SH-SY5Y (cell line): ENCODE data around the gene HELZ2.

Source experiments
- GATA2 ChIP-seq: IDR thresholded peaks from 2 replicates; pipeline ENCODE4 v1.6.1; 2011; ENCODE audit warnings: mild to moderate bottlenecking, low read depth, low read length
- GATA3 ChIP-seq: IDR thresholded peaks from 2 replicates; pipeline ENCODE4 v1.6.1; 2011; ENCODE audit warnings: low read depth, mild to moderate bottlenecking, low read length, moderate library complexity

Gene HELZ2

GRCh38 chr20:63574156-63574828, at the start of gene HELZ2:
Gene HELZ2, minus strand, starts transcription at chr20:63574239. Its CDS starts 1,854 bp downstream, at chr20:63572385.
- no peak for TF ChIP-seq GATA2
- TF ChIP-seq GATA3 = no peak

- TF ChIP-seq GATA3 (no peak), GATA2 (no peak)
These were observed 48.7 kb upstream of the HELZ2 start for GRCh38 chr20:63622732-63623131.

GRCh38 chr20:63622096-63622495, 48.1 kb upstream of the HELZ2 start:
- no peak for TF ChIP-seq GATA2
- TF ChIP-seq GATA3 = no peak

GRCh38 chr20:63620991-63621390, 47.0 kb upstream of the HELZ2 start:
- TF ChIP-seq GATA2 (no peak), GATA3 (no peak)

- TF ChIP-seq GATA3 = no peak
- no peak for TF ChIP-seq GATA2
These were observed 45.5 kb upstream of the HELZ2 start for GRCh38 chr20:63619505-63619904.

GRCh38 chr20:63619086-63619485, 45.0 kb upstream of the HELZ2 start:
- no peak for TF ChIP-seq GATA2
- TF ChIP-seq GATA3 = no peak

GRCh38 chr20:63618291-63618980, 44.4 kb upstream of the HELZ2 start:
- TF ChIP-seq GATA3 (no peak), GATA2 (no peak)

GRCh38 chr20:63617876-63618265, 43.8 kb upstream of the HELZ2 start:
- no peak for TF ChIP-seq GATA3
- TF ChIP-seq GATA2 = no peak

- no peak for TF ChIP-seq GATA3
These were observed 43.2 kb upstream of the HELZ2 start for GRCh38 chr20:63617092-63617875.

- no peak for TF ChIP-seq GATA2
- no peak for TF ChIP-seq GATA3
These were observed 38.4 kb upstream of the HELZ2 start for GRCh38 chr20:63612276-63612931.

- TF ChIP-seq GATA3 (no peak), GATA2 (no peak)
These were observed 37.6 kb upstream of the HELZ2 start for GRCh38 chr20:63611646-63612045.

- TF ChIP-seq GATA3 (no peak), GATA2 (no peak)
These were observed 36.8 kb upstream of the HELZ2 start for GRCh38 chr20:63610581-63611435.

GRCh38 chr20:63606686-63607085, 32.6 kb upstream of the HELZ2 start:
- no peak for TF ChIP-seq GATA3
- TF ChIP-seq GATA2 = no peak

GRCh38 chr20:63602321-63602720, 28.3 kb upstream of the HELZ2 start:
- TF ChIP-seq GATA2 (no peak), GATA3 (no peak)
